ENCODE data around the gene SMPDL3B. TPM values are rescaled to one million over a fixed set of nuclear protein-coding genes. Genes with fewer than 3 reads are reported as not detected.

The SMPDL3B gene
- total RNA-seq, 1 donor from 2014 or later, result 0.60 TPM

- peak; percentile 53 to 68 for DNase-seq (ENCODE audit: low read depth in 2 of 2)
These were observed 5.5 kb downstream of the SMPDL3B start for GRCh38 chr1:27940297-27940696.

GRCh38 chr1:27940870-27941560 is 6.2 kb downstream of the SMPDL3B start:
- no peak for DNase-seq (ENCODE audit: low read depth in 2 of 2)

GRCh38 chr1:27941671-27942540 is 7.1 kb downstream of the SMPDL3B start:
- no peak for DNase-seq (ENCODE audit: low read depth in 2 of 2)

GRCh38 chr1:27945020-27945419 is 10.2 kb downstream of the SMPDL3B start:
- DNase-seq (ENCODE audit: low read depth in 2 of 2), result no peak

- no peak for DNase-seq (ENCODE audit: low read depth in 2 of 2)
These were observed 14.2 kb downstream of the SMPDL3B start for GRCh38 chr1:27949027-27949426.

- DNase-seq (ENCODE audit: low read depth in 2 of 2), result no peak
These were observed 16.6 kb downstream of the SMPDL3B start for GRCh38 chr1:27951396-27951795.

GRCh38 chr1:27952147-27952546 is 17.3 kb downstream of the SMPDL3B start:
- no peak for DNase-seq (ENCODE audit: low read depth in 2 of 2)

- DNase-seq (ENCODE audit: low read depth in 2 of 2), result no peak
These were observed 19.4 kb downstream of the SMPDL3B start for GRCh38 chr1:27954186-27954585.

- DNase-seq (ENCODE audit: low read depth in 2 of 2), result no peak
These were observed 20.3 kb downstream of the SMPDL3B start for GRCh38 chr1:27955076-27955475.

- DNase-seq (ENCODE audit: low read depth in 2 of 2), result no peak
These were observed 22.0 kb downstream of the SMPDL3B start for GRCh38 chr1:27956761-27957160.

- no peak for DNase-seq (ENCODE audit: low read depth in 2 of 2)
These were observed 22.9 kb downstream of the SMPDL3B start for GRCh38 chr1:27957655-27958054.

GRCh38 chr1:27958513-27958912 is 23.7 kb downstream of the SMPDL3B start:
- DNase-seq (ENCODE audit: low read depth in 2 of 2), result no peak

- DNase-seq (ENCODE audit: low read depth in 2 of 2), result peak; percentile 50 to 79
These were observed 25.2 kb downstream of the SMPDL3B start, which contains the start of gene XKR8 for GRCh38 chr1:27959792-27960603. Gene XKR8, plus strand, starts transcription at chr1:27959973. Its CDS starts 97 bp downstream, at chr1:27960070.

- peak in 1 of 2 donors; percentile 24 for DNase-seq (ENCODE audit: low read depth in 2 of 2)
These were observed 26.2 kb downstream of the SMPDL3B start for GRCh38 chr1:27960762-27961645.

- no peak for DNase-seq (ENCODE audit: low read depth in 2 of 2)
These were observed 26.9 kb downstream of the SMPDL3B start for GRCh38 chr1:27961646-27962221.

GRCh38 chr1:27963393-27963792 is 28.6 kb downstream of the SMPDL3B start:
- DNase-seq (ENCODE audit: low read depth in 2 of 2), result no peak

GRCh38 chr1:27966402-27967105 is 31.8 kb downstream of the SMPDL3B start:
- no peak for DNase-seq (ENCODE audit: low read depth in 2 of 2)

GRCh38 chr1:27967106-27967883 is 32.5 kb downstream of the SMPDL3B start:
- DNase-seq (ENCODE audit: low read depth in 2 of 2), result no peak

- no peak for DNase-seq (ENCODE audit: low read depth in 2 of 2)
These were observed 33.2 kb downstream of the SMPDL3B start for GRCh38 chr1:27967884-27968466.

Data from lung microvascular endothelial cell (primary cell).